Right lobe of liver (tissue), 6 donors: ENCODE results near the gene WIZ. TPM values are rescaled to one million over a fixed set of nuclear protein-coding genes. Genes with fewer than 3 reads are reported as not detected.
A peak's percentile ranks its signal among the peaks of the same experiment; 100 is the strongest.

Experiments used
- ATAC-seq, 4 donors: fragments of 200-7000 bp; cut with Tn5 transposase; one replicate each; pipeline ENCODE4 v1.9.1; 2020; ENCODE audit warnings: mild to moderate bottlenecking in 4 of 4, moderate library complexity in 4 of 4
- DNase-seq, 3 donors: peaks; one replicate each; pipeline ENCODE4 v3.0.0-alpha.2; 2020
- H3K27ac ChIP-seq, 3 donors: fragments of 200-600 bp; one replicate each; pipeline ENCODE4 v1.8.0; 2022
- H3K27me3 ChIP-seq, 2 donors: fragments of 200-600 bp; one replicate each; pipeline ENCODE4 v1.8.0; 2022
- H3K36me3 ChIP-seq, 4 donors: fragments of 200-600 bp; sonication (generic) in 1 of 4; one replicate each; pipeline versions ENCODE4 v1.5.1 to v1.8.0; 2017 to 2022; ENCODE audit warnings: control low read depth in 1 of 4
- H3K4me1 ChIP-seq, 4 donors: fragments of 200-600 bp; sonication (generic) in 1 of 4; one replicate each; pipeline versions ENCODE4 v1.5.1 to v1.8.0; 2017 to 2022; ENCODE audit warnings: control low read depth in 1 of 4
- H3K4me3 ChIP-seq, 3 donors: fragments of 200-600 bp; one replicate each; pipeline ENCODE4 v1.8.0; 2022
- H3K9me3 ChIP-seq, 4 donors: fragments of 200-600 bp; sonication (generic) in 1 of 4; one replicate each; pipeline versions ENCODE4 v1.5.1 to v1.8.0; 2017 to 2022; ENCODE audit warnings: control low read depth in 1 of 4
- CTCF ChIP-seq, 4 donors: fragments of 200-600 bp in 3 of 4; fragments of 450-650 bp in 1 of 4; IDR thresholded peaks; one replicate each; pipeline versions ENCODE4 v1.5.1 to v1.8.0; 2016 to 2022; ENCODE audit warnings: antibody characterized with exemption in 4 of 4, mild to moderate bottlenecking in 2 of 4
- POLR2A ChIP-seq: fragments of 450-650 bp; IDR thresholded peaks from one replicate; pipeline ENCODE4 v1.6.1; 2017; ENCODE audit warnings: antibody characterized with exemption, mild to moderate bottlenecking
- WGBS: methylation state at CpG from one replicate; pipeline ENCODE4 v1.1.6; 2018; ENCODE audit warnings: low coverage, low lambda C conversion rate; ENCODE audit not compliant: insufficient coverage; ENCODE audit errors: missing lambda C conversion rate; 5-methylcytosine and 5-hydroxymethylcytosine counted together
- intact Hi-C, 2 donors: fragments of 100-400 bp; cut with DNase I; formaldehyde crosslinking; loops; one replicate each; pipeline versions ENCODE4 v1.11.2 to v1.14.1; 2022
- total RNA-seq, 6 experiments: library from RNA; depleted of rRNA in 2 of 6; stranded (reverse); fragments of >200 nt in 2 of 6; fragmentation: NEBNext Ultra II Directional in 3 of 6; extraction: Animal tissue kit (Norgen Biotek cat#: 25700) in 3 of 6; gene quantifications; one replicate each; pipeline versions ENCODE4 v1.1.0 to v1.2.4, GENCODE V29; 2016 to 2023
- donor health status: DM: no; HTN: yes; CAD: no.
- donor health status: DM: no; HTN: no; CAD: no.
- donor health status: DM: no; HTN: no; CAD: no.
- donor health status: DM: no; HTN: yes; CAD: no.
- donor health status: DM: no; HTN: yes; CAD: no.

WIZ gene
- total RNA-seq, 6 experiments from 2014 or later, result 12.5 to 24.4 (median 14.6) TPM

DNA sequence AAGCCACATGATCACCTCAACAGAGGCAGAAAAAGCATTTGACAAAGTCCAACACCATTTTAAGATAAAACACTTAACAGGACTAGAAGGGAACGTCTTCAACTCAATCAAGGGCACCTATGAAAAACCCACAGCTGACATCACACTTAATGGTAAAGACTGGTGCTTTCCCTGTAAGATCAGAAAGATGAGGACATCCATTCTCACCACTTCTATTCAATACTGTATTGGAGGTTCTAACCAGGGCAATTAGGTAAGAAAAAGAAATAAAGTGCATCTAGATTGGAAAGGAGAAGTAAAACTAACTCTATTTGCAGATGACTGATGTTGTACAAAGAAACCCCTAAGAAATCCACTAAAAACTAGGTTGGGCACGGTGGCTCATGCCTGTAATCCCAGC is 58.9 kb downstream of the WIZ start:
- WGBS, result 91% methylated on average over 2 of the region's 2 CpGs
- TF ChIP-seq CTCF (IDR thresholded peaks at IDR 0.05) (no peak), POLR2A (no peak)
- peaks cover 0 to 44% (median 9%) of the 10 kb centered on the region in 4 donors for H3K36me3 ChIP-seq

DNA sequence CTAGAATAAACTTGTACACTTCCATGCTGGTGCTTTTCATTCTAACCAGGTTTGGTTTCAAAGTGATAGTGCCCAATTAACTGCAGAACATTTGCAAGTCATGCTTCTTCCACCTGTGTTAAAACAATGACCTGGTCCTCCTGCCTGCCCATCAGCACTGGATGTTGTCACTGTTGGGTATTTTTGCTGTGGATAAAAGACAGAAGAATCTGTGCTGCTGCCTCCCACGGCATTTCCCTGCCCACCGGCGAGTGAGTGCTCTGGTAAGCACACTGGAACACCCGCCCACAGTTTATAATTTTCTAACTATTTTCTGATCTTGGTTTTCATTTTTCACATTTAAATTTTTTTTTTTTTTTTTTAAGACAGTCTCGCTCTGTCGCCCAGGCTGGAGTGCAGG is 67.9 kb downstream of the WIZ start:
- no peak overlapping the region for H3K27ac ChIP-seq

More for the DNA sequence above, 58.9 kb downstream of the WIZ start:
- DNase-seq (no peak), ATAC-seq (no peak)
- Histone ChIP-seq H3K27ac (no peak overlapping the region), H3K27me3 (no peaks in the 10 kb centered on the region), H3K4me1 (no peaks in the 10 kb centered on the region), H3K9me3 (no peaks in the 10 kb centered on the region), H3K4me3 (no peak overlapping the region)
- intact Hi-C loops, result no loop called here

GRCh38 chr19:15381429-15381828 is 68.3 kb downstream of the WIZ start:
- 68% methylated on average over 2 of the region's 2 CpGs for WGBS
- ATAC-seq, result no peak

More for the DNA sequence above, 67.9 kb downstream of the WIZ start:
- ATAC-seq (no peak), DNase-seq (no peak)
- Histone ChIP-seq H3K9me3 (no peaks in the 10 kb centered on the region), H3K4me3 (no peak overlapping the region), H3K36me3 (peaks cover 0 to 10% (median 0%) of the 10 kb centered on the region in 4 donors), H3K4me1 (peaks cover 0 to 18% (median 3%) of the 10 kb centered on the region in 4 donors), H3K27me3 (no peaks in the 10 kb centered on the region)
- WGBS, result 98% methylated on average over 6 of the region's 6 CpGs
- TF ChIP-seq CTCF (IDR thresholded peaks at IDR 0.05) (no peak), POLR2A (no peak)
- intact Hi-C loops, result no loop called here

GRCh38 chr19:15379999-15380647 is 69.6 kb downstream of the WIZ start:
- peaks cover 0 to 3% (median 0%) of the 10 kb centered on the region in 4 donors for H3K36me3 ChIP-seq
- intact Hi-C loops, result loop anchor here in 1 of 2 donors (10.0 kb wide), 1 partner anchor 115 kb away; no protein-coding TSS in a partner anchor
- H3K9me3 ChIP-seq, result no peaks in the 10 kb centered on the region
- H3K27ac ChIP-seq, result peak overlapping the region; percentile 67 to 98 (median 93)
- H3K4me1 ChIP-seq, result peaks cover 0 to 36% (median 13%) of the 10 kb centered on the region in 4 donors
- ATAC-seq, result peak; percentile 7 to 25 (median 14)
- TF ChIP-seq POLR2A (no peak), CTCF (IDR thresholded peaks at IDR 0.05) (no peak)
- H3K4me3 ChIP-seq, result peak overlapping the region; percentile 78 to 95 (median 94)
- peak in 2 of 3 donors; percentile 72 to 73 for DNase-seq
- no CpG with 5 or more reads among the region's 56 CpGs for WGBS
- H3K27me3 ChIP-seq, result no peaks in the 10 kb centered on the region

More at GRCh38 chr19:15381429-15381828, 68.3 kb downstream of the WIZ start:
- Histone ChIP-seq H3K27ac (no peak overlapping the region), H3K27me3 (no peaks in the 10 kb centered on the region), H3K9me3 (no peaks in the 10 kb centered on the region), H3K4me1 (peaks cover 0 to 23% (median 5%) of the 10 kb centered on the region in 4 donors), H3K36me3 (peaks cover 0 to 8% (median 0%) of the 10 kb centered on the region in 4 donors), H3K4me3 (no peak overlapping the region)
- no peak for DNase-seq
- TF ChIP-seq POLR2A (no peak), CTCF (IDR thresholded peaks at IDR 0.05) (no peak)
- intact Hi-C loops, result no loop called here
